SKM-1 (cell line): Measurements from ENCODE around the gene TSPAN14.
"Not testable (repeated sequence)": the region's sequence is repeated elsewhere in the genome, so short reads cannot be mapped to it uniquely, and the experiment has no call there.

Experiments used
- DNase-seq: peaks from one replicate; lab custom pipeline; 2025; ENCODE audit not compliant: unreplicated experiment; lab: John Stamatoyannopoulos, UW

Gene TSPAN14

DNA sequence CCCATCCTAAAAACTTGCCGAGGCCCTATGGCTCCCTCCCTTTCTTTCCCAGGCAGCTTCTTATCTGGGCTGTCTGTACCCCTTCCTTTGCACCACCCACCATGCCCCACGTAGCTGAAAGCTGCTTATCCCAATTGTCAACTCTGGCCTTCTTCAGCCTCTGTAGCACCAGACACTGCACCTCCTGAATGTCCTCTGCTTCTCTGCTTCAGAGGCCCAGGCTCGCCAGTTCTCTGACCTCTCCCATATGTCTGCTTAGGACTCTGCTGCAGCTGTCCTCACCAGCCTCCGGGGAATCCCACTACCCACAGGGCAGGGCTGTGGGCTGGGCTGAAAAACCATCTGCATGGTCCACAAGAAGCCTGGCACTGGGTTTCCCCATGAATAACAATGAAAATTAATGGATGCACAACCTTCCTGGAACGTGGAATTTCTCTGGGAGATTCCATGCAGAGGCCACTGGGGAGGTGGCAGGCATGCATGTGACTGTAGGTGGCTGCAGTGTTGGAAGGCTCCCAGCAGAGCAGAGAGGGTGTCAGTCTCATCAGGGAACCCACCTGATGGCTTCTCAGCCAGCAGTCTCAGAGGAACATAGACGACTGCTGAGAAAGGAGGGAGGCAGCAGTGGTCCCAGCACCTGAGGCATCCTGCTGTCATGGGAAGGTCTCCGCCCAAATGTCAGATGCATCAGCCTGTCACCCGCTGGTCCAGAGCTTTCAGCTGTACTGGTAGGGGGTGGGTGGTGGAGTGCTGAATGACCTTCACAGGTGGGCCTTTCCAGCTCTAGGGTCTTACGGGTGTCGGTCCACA, 66.8 kb downstream of the TSPAN14 start:
- no peak for DNase-seq

DNA sequence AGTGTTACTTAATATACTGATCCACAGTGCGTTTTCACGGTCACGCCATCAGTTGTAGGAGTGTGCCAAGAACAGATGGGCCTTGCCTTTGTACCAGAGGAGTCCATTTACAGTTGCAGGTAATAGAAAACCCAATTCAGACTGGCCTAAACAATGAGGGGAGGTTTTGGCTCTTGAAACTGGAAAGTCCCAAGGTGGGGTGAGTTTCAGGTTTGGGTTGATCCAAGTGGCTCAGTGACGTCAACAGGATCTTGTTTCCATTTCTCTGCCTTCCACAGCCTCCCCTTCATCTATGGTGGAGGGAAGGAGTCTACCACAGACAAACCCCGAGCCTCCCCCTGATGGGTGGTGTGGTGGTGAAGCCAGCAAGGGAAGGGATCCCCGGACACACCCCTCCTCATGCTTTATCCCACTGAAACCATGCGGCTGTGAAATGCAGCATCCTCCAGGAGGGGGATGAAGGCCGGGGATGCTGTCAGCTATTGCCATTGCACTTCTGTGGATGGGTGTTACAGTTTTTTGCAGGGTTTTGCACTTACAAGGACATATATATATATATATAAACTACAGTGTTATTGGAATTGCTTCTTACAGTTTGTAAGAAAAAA, 68.8 kb downstream of the TSPAN14 start:
- DNase-seq = no peak

DNA sequence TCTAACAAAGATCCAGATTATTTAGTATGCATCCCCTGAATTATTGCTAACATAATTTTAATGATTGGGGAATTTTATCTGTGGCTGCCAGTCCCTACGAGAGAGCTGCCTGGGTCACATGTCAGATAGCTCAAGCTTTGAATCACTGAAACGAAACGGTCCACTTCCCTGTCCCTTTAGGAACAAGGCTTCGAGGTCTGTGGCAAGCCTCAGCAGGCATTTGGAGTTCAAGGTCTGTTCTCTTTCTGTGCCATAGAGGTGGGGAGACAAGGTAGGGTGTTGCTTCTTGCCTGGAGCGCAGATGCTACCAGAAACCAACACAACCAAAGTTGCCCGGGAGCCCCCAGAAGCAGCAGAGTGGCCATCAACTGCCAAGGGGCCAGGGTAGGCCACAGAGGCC, 69.7 kb downstream of the TSPAN14 start:
- no peak for DNase-seq

DNA sequence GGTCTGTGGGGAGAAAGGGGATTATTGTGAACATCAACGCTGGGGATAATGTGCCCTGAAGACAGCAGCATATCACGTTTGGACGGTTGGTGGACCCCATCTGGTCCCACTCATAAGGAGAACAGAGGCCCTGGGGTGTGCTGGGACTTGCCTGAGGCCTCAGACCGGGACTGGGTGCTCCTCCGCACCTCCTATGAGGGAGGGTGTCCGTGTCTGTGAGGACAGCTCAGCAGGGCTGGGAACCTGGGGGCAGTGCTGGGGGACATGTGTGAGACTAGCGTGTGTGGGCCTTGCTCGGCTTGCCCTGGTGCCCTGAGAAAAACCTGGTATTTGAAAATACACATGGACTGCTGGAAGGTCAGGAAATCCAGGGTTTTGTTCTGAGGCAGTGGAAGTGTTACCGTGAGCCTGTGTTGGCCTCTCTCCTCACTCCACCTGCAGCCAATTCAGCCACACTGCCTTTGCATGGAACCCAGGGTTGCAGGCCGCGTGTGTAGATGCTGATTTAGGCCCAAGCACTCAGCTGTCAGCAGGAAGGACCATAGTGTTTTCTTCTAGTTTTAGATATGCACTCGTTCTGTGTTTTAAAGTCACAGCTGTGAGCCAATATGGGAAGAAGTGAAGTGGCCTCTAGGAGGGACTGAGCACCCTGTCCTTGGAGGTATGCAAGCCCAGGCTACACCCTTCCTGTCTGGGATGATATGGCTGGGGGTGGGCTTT, 70.2 kb downstream of the TSPAN14 start:
- DNase-seq = no peak

DNA sequence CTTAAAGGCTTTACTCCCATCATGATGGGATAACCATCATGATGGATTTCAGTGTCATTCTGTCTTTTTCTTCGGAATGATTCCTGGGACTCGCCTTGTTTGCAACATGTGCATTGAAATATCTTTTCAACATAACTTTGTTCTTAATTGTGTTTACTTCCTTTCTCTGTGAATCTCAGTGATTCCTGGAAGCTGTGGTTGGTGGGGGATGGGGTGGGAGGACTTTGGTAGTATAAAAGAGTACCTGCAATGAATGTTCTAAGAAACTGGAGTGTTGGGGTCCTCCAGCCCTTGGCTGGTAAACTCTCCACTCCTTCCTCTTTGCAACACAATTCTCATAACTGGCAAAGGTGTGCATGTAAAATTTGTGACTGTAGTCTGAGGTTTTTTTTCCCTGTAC, 72.1 kb downstream of the TSPAN14 start:
- no peak for DNase-seq

DNA sequence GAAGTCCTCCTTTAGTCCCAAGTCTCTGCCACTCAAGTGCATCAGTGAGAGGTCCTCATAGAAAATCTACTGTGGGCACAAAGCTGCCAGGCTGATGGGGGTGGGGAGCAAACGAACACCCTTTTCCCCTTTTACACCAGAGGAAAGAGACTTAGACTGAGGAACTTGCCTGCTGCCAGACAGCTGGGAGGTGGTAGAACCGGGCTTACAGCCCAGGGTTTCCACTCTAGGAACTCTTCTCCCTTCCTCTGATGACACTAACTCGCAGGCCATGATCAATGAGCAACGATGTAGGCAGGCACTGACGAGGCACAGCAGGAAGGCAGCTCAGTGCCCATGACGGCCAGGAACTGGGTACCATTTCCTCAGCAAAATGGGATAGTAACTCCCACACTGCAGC, 72.6 kb downstream of the TSPAN14 start:
- DNase-seq = no peak

DNA sequence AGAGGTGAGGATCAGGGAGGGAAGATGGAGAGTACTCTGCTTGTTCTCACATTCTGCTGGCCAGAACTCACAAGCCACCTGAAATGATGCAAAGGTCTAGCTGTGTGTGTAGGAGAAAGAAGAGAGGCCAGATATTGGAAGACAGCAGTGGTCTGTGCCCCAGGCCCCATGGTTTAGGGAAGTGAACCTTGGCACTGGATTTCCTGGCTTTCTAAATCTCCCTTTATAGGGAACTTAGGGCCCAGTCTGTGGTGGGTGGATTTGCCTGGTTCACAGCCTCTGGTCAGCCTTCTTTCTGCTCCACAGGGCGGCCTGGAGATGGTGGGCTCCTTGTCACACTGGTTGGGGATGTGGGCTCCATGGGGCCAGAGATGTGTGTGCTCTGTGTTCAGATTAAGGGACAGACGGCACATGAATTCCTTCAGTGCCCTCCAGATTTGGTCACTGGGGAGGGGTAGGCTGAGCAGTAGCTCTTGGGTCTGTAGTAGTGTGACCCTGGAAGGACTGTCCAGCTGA, 74.1 kb downstream of the TSPAN14 start:
- peak; percentile 82 for DNase-seq

DNA sequence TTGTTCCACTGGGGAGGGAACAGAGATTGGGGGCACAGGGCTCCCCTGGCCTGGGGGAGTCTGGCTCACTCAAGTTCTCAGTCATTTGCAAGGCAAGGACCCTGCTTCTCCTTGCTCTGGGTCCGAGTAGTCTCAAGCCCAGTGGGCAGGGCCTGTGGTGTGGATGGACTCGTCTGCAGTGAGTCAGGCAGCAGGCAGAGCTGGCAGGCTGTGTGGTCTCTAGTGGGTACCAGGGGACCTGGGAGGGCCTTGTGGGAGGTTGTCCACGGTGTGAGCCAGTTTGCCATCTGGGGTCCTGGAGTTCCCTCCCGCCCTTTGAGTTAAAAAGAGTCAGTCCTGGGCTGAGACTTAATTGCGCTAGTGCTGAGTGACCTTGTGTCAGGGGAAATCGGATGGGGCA, 74.8 kb downstream of the TSPAN14 start:
- no peak for DNase-seq

DNA sequence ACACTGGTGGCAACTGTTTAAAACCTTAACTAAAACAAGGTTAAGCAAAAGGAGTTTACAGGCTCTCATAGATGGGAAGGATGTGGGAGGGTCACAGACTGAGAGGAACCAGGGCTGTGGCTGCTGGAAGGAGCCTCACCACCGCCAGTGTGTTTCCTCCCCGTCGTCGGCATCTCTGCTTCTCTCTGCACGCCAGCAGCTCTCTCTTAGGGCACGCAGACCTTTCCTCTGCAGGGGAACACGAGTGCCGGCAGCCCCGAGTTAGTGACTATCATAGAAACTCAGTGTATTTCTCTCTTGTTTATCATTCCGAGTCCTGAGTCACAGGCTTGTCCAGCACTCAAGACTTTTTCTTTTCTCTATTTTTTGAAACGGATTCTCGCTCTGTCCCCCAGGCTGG, 75.5 kb downstream of the TSPAN14 start:
- peak; percentile 57 for DNase-seq

DNA sequence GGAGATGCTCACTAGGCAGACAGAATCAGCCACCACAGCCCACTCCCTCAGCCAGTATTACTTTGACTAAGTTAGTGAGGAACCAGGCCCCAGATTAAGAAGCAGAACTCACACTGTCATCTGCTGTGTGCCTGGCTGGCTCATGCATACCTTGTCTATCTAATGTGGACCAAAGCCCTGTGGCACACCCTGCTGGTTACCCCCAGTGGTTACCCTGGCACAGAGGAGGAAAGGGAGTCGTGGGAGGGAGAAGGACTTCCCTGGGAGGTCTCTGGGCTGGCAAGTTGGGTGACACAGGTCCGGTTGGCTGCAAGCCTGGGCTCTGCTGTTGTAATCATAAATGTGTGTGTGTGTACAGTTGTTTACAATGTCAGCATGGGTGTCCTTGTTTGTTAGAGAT, 76.1 kb downstream of the TSPAN14 start:
- DNase-seq = no peak

DNA sequence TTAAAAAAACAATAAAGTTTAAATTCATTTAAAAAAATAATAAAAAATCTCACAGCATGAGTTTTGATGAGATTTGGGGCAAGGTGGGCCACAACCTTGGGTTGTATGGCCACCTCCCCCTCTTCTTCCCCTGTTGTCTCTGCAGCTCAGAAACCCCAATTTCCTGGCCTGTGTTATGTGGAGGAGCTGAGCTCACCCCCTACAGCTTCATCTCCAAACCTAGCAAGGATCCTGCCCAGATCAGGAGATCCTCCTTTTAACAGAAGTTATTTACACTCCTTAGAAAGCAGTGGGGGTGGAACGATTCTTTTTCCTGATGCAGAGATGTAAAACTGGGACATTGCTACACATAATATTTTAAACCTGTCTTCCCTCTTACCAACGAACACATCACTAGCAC, 76.7 kb downstream of the TSPAN14 start:
- DNase-seq = no peak

DNA sequence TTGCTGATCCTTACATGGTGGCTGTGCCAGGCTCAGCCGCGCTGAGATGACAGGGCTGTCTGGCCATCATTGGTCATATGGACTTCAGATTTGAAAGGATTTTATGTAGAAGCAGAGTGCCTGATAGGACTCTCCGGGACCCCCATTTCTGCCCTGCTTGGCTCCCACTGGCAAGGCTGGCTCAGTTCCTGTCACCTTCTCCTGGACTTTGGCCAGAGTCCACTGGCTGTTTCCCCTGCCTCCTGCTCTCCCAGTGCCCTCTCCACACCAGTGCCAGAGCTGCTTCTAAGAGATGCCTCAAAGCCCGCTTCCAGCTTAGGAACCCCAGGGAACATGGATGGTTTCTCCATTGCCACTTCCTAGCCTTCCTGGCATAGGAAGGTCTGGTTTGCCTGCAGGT, 78.5 kb downstream of the TSPAN14 start:
- no peak for DNase-seq

DNA sequence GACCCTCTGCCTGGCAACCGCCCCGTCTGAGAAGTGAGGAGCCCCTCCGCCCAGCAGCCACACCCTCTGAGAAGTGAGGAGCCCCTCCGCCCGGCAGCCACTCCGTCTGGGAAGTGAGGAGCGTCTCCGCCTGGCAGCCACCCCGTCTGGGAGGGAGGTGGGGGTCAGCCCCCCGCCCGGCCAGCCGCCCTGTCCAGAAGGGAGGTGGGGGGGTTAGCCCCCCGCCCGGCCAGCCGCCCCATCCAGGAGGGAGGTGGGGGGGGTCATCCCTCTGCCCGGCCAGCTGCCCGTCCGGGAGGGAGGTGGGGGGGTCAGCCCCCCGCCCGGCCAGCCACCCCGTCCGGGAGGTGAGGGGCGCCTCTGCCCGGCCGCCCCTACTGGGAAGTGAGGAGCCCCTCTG, 79.9 kb downstream of the TSPAN14 start:
- not testable (repeated sequence) for DNase-seq

DNA sequence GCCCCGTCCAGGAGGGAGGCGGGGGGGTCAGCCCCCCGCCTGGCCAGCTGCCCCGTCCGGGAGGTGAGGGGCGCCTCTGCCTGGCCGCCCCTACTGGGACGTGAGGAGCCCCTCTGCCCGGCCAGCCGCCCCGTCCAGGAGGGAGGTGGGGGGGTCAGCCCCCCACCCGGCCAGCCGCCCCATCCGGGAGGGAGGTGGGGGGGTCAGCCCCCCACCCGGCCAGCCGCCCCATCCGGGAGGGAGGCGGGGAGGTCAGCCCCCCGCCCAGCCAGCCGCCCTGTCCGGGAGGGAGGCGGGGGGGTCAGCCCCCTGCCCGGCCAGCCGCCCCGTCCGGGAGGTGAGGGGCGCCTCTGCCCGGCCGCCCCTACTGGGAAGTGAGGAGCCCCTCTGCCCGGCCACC, 80.5 kb downstream of the TSPAN14 start:
- DNase-seq = not testable (repeated sequence)

DNA sequence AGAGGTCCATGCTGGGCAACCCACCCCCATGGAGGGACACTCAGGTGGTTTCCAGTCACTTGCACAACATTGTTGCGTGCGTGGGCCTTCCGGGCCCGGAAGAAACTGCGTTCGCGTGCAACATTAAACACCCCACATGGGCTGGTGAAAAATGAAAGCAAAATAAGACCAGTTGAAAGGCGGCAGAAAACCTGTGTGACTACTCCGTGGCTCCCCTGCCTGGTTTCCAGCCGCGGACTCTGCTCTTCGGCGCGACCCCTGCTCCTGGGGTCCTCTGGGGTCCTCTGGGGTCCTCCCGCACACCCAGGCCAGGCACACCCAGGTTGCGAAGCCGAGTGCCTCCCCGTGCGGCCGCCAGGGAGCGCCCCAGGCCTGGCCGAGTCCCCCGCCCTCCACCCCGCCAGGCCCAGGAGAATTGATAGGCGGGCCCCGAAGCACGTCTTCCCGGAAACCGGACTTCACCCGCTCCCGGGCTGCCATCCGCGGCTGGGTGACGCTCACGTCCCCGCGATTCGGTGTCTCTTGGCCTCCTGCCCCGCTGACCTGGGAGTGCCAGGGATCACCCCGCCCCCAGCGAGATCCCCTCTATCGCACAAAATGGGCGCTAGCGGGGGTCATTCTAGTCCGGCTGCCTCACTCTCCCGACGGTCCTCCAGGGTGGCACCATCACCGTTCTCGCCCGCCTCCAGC, 81.7 kb downstream of the TSPAN14 start:
- peak; percentile 26 for DNase-seq

DNA sequence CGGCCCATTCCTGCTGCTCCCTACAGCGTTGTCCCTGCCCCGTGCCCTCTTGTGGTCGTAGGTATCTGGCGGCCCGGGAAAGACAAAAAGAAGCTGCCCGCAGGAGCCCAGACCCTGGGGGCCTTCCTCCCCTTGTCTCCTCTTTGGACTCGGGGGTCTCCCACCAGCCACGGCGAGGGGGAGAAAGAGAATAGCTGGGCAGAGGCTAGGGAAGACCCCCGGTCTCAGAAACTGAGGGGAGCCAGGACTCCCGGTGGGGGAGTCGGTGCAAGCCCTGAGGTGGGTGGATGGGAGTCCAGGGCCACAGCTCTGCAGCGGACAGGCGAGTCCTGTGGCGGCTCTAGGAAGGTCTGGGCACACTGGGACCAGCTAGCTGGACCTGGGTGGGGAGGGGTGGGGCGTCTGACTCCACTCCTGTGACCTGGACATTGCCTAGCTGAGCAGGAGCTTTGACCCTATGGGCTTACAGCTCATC, 82.3 kb downstream of the TSPAN14 start:
- DNase-seq = no peak

DNA sequence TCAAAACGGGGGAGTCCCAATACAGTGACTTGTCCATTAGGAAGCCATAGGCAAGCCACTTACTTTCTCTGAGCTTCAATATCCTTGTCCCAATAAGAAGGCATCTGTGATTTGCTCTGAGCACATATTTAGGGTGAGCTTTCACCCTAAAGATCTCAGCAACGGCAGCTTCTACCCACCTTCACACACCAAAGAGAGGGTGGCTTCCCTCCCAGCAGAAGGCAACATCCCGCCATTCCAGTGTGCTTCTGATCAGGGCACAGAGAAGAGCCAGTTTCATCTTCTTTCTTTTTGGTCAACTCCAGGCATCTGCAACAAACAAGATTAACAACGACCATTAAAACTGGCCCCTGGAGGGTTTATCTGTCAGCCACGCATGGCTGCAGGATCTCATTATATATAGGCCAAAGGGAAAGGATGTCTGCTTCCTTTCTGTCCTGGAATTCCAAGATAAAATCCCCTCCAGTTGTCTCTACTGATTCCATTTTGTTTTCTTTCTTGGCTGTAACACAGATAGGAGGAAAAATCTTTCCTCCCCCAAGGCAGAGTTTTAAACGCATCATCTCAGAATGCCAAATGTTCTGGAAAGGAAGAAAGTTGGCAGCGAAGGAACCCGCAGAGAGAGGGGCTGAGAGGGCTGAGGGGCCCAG, 83.1 kb downstream of the TSPAN14 start:
- DNase-seq = no peak

DNA sequence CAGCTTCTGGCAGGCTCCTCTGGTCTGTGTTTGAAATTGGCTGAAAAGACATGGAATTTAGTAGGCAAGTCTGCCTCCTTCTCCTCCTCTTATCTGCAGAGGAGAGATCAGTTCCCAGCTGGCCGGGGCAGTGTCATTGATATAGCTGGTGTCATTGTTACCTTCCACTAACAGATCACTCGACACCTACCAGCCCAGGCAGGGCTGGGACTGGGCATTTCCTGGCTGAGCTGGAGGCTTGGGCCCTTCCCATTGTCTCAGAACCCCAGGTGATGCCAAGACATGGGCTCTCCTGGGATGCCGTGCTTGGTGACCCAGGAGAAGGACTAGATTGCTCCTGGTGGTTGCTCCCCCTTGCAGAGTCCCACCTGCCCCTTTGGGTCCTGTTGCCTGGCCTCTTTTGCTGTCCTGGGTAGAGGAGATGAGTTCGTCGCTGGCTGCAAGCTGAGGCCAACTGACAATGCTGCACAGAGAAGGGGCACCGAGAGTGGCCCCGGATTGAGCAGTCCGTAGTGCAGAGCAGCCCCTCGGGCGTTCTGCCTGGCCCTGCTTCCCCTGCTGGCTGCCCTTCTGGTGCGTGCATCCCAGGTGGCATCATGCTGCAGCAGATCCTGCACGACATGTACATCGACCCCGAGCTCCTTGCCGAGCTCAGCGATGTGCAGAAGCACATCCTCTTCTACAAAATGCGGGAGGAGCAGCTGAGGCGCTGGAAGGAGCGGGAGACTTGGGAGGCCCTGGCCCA, 83.8 kb downstream of the TSPAN14 start, which contains the start of gene SH2D4B:
Gene SH2D4B, plus strand, starts transcription at position 167 of the 745 bp plus-strand sequence. Its CDS starts 430 bp downstream, at position 597.
- no peak for DNase-seq

DNA sequence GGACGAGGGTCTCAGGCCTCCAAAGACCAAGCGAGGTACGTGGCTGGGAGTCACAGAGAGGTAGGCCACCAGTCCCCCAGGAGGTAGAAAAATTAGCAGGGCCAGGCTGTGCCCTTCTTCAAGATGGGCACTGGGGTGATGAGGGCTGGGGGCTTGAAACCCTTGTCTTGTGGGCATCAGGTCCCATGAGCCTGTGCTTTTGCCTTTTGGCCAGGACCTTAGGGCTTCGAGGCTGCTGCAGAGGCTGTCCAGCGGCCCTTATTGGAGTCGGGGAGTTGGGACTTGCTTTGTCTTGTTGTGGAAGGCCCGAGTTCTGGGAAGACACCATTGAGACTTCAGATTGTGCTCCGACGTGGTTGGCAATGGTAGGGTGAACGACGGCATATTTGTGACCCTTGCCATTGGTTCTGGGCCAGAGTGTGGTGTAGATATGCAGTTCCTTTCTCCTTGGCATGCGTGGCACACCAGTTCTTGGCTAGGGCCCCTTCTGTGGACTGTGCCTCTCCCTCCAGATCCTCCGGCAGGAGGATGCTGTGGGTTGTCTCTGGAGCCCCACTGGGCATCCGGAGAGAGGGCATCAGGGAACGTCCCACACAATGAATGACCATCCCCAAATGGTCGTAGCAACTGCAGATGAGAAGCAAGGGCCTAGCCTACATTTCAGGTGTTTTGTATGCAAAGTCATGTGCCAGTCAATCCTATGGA, 84.5 kb downstream of the TSPAN14 start:
- no peak for DNase-seq
